Measurements from ENCODE around the gene SGCD.

DNA sequence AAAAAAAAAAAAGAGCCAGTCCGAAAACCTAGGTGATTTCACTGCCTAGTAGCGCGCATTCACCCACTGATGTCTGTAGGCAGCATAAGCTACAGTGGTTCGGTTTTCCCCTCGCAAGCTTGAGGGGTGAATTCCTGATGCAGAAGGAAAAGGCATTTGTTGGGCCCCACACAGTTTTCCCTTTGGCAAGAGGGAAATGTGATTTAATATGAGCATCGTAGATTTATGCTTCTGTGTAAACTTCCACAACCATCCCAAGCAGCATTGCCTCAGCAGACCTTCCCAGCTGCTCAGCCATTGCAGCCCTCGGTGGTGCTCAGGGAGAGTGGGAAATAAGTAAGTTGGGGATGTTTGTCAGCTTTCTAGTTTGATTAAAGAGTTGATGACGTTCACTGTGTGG is 291.6 kb downstream of the SGCD start:
- TF ChIP-seq, protein P1, sequence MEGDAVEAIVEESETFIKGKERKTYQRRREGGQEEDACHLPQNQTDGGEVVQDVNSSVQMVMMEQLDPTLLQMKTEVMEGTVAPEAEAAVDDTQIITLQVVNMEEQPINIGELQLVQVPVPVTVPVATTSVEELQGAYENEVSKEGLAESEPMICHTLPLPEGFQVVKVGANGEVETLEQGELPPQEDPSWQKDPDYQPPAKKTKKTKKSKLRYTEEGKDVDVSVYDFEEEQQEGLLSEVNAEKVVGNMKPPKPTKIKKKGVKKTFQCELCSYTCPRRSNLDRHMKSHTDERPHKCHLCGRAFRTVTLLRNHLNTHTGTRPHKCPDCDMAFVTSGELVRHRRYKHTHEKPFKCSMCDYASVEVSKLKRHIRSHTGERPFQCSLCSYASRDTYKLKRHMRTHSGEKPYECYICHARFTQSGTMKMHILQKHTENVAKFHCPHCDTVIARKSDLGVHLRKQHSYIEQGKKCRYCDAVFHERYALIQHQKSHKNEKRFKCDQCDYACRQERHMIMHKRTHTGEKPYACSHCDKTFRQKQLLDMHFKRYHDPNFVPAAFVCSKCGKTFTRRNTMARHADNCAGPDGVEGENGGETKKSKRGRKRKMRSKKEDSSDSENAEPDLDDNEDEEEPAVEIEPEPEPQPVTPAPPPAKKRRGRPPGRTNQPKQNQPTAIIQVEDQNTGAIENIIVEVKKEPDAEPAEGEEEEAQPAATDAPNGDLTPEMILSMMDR (IDR thresholded peaks at IDR 0.05), result no peak
- TF ChIP-seq POLR2A (IDR thresholded peaks at IDR 0.05; ENCODE audit: low read depth), result no peak
- no peak for TF ChIP-seq POLR2AphosphoS5 (IDR thresholded peaks at IDR 0.05)
- no peak for TF ChIP-seq EP300 (IDR thresholded peaks at IDR 0.05)
